C4-2B (cell line): Measurements from ENCODE around the gene CACNG7.

Experiments used
- CTCF ChIP-seq: fragments of 450-650 bp; conservative IDR thresholded peaks from 2 replicates; pipeline ENCODE4 v1.5.1; 2017; ENCODE audit warnings: mild to moderate bottlenecking
- ZFX ChIP-seq: fragments of 450-650 bp; IDR thresholded peaks from 2 replicates; pipeline ENCODE4 v1.6.1; 2017

GRCh38 chr19:53953383-53953782, 44.3 kb downstream of the CACNG7 start:
- TF ChIP-seq CTCF (no peak), ZFX (no peak)
